ENCODE data around the gene MYT1. TPM values are rescaled to one million over a fixed set of nuclear protein-coding genes. Genes with fewer than 3 reads are reported as not detected.

The MYT1 gene
- total and polyA plus RNA-seq, 2 of the 8 experiments (the other 6 are each of a cell fraction or from before 2014, with no cell fraction given), result 0.63 to 2.0 TPM

GRCh38 chr20:64177384-64177783 is 13.1 kb downstream of the MYT1 start:
- peak overlapping the region; percentile 99; the same call in 1 of the 2 replicates for H2BK12ac ChIP-seq (ENCODE audit: low read depth, low read length)
- no peak overlapping the region for H2AFZ ChIP-seq (ENCODE audit: low read length)
- CTCF ChIA-PET (ENCODE audit: partially characterized antibody), result interaction anchor here (0.6 to 1.9 kb wide), 8 partner anchors 9 to 60 kb away, joined by 3 to 4 read pairs (median 3); no protein-coding TSS in a partner anchor
- H4K20me1 ChIP-seq (replicated peaks in 1 of 2; ENCODE audit: control insufficient read depth in 1 of 2, insufficient read depth in 2 of 2, low read length in 2 of 2), result peaks cover 0 to 4% of the 10 kb centered on the region in 2 experiments
- no peak for FAIRE-seq
- H3K9me3 ChIP-seq (ENCODE audit: insufficient read depth in 2 of 2, low read depth in 1 of 2, low read length in 1 of 2), result no peaks in the 10 kb centered on the region; a peak in 1 of 4 replicates
- H2AK5ac ChIP-seq (ENCODE audit: low read depth, low read length), result no peak overlapping the region
- H2BK120ac ChIP-seq (replicated peaks; ENCODE audit: low read depth, low read length), result no peak overlapping the region
- peak overlapping the region; percentile 25 for H4K91ac ChIP-seq (replicated peaks; ENCODE audit: insufficient read length, low read length)
- POLR2A ChIA-PET (ENCODE audit: partially characterized antibody), result interaction anchor here (0.6 to 1.0 kb wide), 3 partner anchors 14 to 44 kb away, joined by 3 to 4 read pairs (median 4); no protein-coding TSS in a partner anchor
- peaks cover 0 to 19% (median 14%) of the 10 kb centered on the region in 4 experiments; a peak in 6 of 7 replicates for H3K4me1 ChIP-seq (replicated peaks in 1 of 4; ENCODE audit: control insufficient read depth in 3 of 4, insufficient read depth in 4 of 4, low read length in 3 of 4)
- WGBS, 2 experiments (ENCODE audit: extremely low coverage in 1 of 2, insufficient coverage in 1 of 2, insufficient read length in 1 of 2, insufficient replicate concordance in 2 of 2, low coverage in 1 of 2, low lambda C conversion rate in 2 of 2, missing lambda C conversion rate in 1 of 2), result 48% methylated on average over 2 of the region's 8 CpGs; no CpG with 5 or more reads in 1 of the 2 experiments
- no peak overlapping the region for H4K8ac ChIP-seq (ENCODE audit: extremely low read depth, insufficient read depth, low read length)
- no peak overlapping the region for H3K27ac ChIP-seq (ENCODE audit: low read depth, low read length)
- no peak overlapping the region for H3K4ac ChIP-seq (replicated peaks; ENCODE audit: insufficient read length, low read depth, low read length)
- no peak overlapping the region for H3K14ac ChIP-seq (ENCODE audit: insufficient read length)
- TF ChIP-seq SRF (IDR thresholded peaks at IDR 0.05; ENCODE audit: low read depth, low read length) (no peak), GABPA (IDR thresholded peaks at IDR 0.05; ENCODE audit: borderline replicate concordance, insufficient read depth, low read length) (no peak), JUND (IDR thresholded peaks at IDR 0.05; ENCODE audit: low read length) (no peak), CREB1 (IDR thresholded peaks at IDR 0.05) (no peak), NRF1 (IDR thresholded peaks at IDR 0.05; ENCODE audit: low read depth, low read length) (no peak)
- H3K27me3 ChIP-seq (replicated peaks in 1 of 4; ENCODE audit: control insufficient read depth in 3 of 4, extremely low read depth in 1 of 4, insufficient read depth in 3 of 4, low read length in 3 of 4), result peaks cover 0 to 12% (median 5%) of the 10 kb centered on the region in 4 experiments; a peak in 3 of 7 replicates
- peaks cover 3% of the 10 kb centered on the region; the same call in 1 of the 2 replicates for H3K79me1 ChIP-seq (ENCODE audit: low read depth, low read length)
- H3K18ac ChIP-seq (ENCODE audit: extremely low read depth, low read length), result peak overlapping the region; percentile 15; the same call in 1 of the 2 replicates
- H3K9ac ChIP-seq (replicated peaks in 1 of 4; ENCODE audit: extremely low read depth in 1 of 4, low read depth in 3 of 4, low read length in 3 of 4), result no peak overlapping the region
- no peak overlapping the region for H3K23ac ChIP-seq (ENCODE audit: insufficient read length)
- H2BK5ac ChIP-seq (ENCODE audit: low read depth, low read length), result peak overlapping the region; percentile 73; the same call in 1 of the 2 replicates
- H2BK20ac ChIP-seq (ENCODE audit: low read length), result no peak overlapping the region
- no peaks in the 10 kb centered on the region; a peak in 1 of 8 replicates for H3K36me3 ChIP-seq (ENCODE audit: control insufficient read depth in 2 of 4, insufficient read depth in 4 of 4, low read length in 3 of 4)
- H3K23me2 ChIP-seq (ENCODE audit: low read depth, low read length), result peaks cover 6% of the 10 kb centered on the region; the same call in 1 of the 2 replicates
- H3K4me3 ChIP-seq (ENCODE audit: extremely low read depth in 1 of 4, insufficient read depth in 2 of 4, low read depth in 3 of 4, low read length in 4 of 4), result peak overlapping the region in 3 of 4 experiments; percentile 7 to 42 (median 14); a peak in 2 of 8 replicates
- H3K56ac ChIP-seq (replicated peaks; ENCODE audit: insufficient read length, low read depth, low read length), result peak overlapping the region; percentile 40
- H3K4me2 ChIP-seq (ENCODE audit: insufficient read depth in 1 of 2, low read depth in 2 of 2, low read length in 2 of 2), result peak overlapping the region; percentile 54 to 56
- peaks cover 0 to 5% of the 10 kb centered on the region in 2 experiments; a peak in 2 of 4 replicates for H3K79me2 ChIP-seq (ENCODE audit: control insufficient read depth in 1 of 2, insufficient read depth in 2 of 2, low read length in 2 of 2)
- H4K5ac ChIP-seq (ENCODE audit: insufficient read length, low read depth, low read length), result no peak overlapping the region
- no peak for DNase-seq (ENCODE audit: low read depth in 1 of 2, low spot score in 2 of 2)
- H2BK15ac ChIP-seq (ENCODE audit: low read length), result no peak overlapping the region

All from H1 (cell line).